Neuron (in vitro differentiated cells): Measurements from ENCODE around the gene ATXN7.

Experiments
- H2AFZ ChIP-seq: one replicate; pipeline ENCODE4 v1.6.1; 2013; ENCODE audit warnings: low read depth, mild to moderate bottlenecking, inconsistent platforms, low read length, moderate library complexity
- H3K27me3 ChIP-seq: one replicate; pipeline ENCODE4 v1.6.1; 2013; ENCODE audit warnings: low read length; ENCODE audit not compliant: insufficient read depth
- H3K36me3 ChIP-seq: one replicate; pipeline ENCODE4 v1.6.1; 2013; ENCODE audit warnings: low read length; ENCODE audit not compliant: insufficient read depth
- H3K4me1 ChIP-seq: one replicate; pipeline ENCODE4 v1.6.1; 2013; ENCODE audit warnings: low read length; ENCODE audit not compliant: insufficient read depth
- H3K4me3 ChIP-seq: 2 replicates; pipeline ENCODE4 v1.5.1; 2013; ENCODE audit warnings: mild to moderate bottlenecking, low read length, moderate library complexity
- H3K9me3 ChIP-seq: one replicate; pipeline ENCODE4 v1.6.1; 2013; ENCODE audit warnings: low read length

The ATXN7 gene

DNA sequence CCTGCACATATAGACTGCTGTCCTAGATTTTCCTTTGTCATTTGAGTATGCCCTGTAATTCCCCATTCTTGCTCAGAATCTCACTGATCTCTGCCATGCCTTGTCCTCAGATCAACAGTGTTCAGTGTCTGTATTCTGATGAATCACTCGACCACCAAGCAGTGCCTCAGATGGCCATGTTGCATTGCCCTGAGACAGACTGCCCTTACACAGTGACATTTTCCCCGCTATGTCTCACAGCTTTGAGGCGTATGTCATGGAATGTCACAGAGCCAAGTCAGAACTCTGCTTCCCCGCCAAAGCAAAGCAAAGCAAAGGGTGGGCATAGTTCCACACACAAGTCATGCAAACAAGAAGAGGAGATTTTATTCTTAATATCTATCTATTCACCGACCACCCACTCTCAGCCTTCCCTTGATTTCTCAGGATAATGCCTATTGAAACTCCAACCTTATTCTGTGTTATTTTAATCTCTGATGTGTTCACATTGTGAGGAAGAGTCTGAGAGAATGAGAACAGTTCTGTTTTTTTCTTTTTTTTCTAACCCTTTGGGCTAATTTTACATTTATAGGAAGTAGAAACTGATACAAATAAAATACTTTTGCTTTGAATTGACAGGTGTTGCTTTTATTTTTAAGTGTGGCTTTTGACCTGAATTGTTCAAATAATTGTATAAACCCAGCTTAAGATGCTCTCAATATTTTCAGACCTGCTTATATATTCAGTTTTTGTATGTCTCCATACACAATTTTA is 176.5 kb downstream of the ATXN7 start:
- Histone ChIP-seq H2AFZ (no peak overlapping the region), H3K36me3 (no peaks in the 10 kb centered on the region), H3K9me3 (no peaks in the 10 kb centered on the region), H3K27me3 (no peaks in the 10 kb centered on the region), H3K4me1 (peaks cover 12% of the 10 kb centered on the region), H3K4me3 (no peak overlapping the region)

DNA sequence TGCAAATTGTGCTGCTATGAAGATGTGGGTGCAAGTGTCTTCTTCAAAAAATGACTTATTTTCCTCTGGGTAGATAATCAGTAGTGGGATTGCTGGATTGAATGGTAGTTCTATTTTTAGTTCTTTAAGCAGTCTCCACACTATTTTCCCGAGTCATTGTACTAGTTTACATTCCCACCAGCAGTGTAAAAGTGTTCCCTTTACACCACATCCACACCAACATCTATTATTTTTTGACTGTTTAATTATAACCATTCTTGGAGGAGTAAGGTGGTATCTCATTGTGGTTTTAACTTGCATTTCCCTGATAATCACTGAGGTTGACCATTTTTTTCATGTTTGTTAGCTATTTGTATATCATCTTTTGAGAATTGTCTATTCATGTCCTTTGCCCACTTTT is 179.3 kb downstream of the ATXN7 start:
- Histone ChIP-seq H2AFZ (no peak overlapping the region), H3K9me3 (no peaks in the 10 kb centered on the region), H3K36me3 (no peaks in the 10 kb centered on the region), H3K4me3 (no peak overlapping the region), H3K4me1 (peaks cover 28% of the 10 kb centered on the region), H3K27me3 (no peaks in the 10 kb centered on the region)

DNA sequence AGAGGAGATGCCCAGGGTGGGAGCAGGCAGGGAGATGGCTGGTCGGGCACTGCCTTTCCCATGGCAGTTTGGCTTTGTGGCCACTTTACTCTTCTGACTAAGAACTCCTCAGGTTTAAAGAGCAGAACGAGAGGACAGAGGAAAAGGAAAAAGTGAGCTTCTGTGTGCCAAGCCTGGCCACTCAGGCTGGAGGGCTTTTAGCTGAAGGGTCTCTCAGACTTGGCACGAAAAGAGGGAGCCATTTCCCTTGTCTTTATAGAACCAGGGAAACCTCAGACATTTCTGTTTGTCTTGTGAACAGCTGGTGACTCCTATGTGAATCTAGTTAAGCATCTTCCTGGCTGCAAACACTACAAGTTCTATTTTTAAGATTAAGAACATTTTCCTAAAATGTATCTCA is 182.9 kb downstream of the ATXN7 start:
- peaks cover 34% of the 10 kb centered on the region for H3K4me1 ChIP-seq
- H3K4me3 ChIP-seq, result no peak overlapping the region

DNA sequence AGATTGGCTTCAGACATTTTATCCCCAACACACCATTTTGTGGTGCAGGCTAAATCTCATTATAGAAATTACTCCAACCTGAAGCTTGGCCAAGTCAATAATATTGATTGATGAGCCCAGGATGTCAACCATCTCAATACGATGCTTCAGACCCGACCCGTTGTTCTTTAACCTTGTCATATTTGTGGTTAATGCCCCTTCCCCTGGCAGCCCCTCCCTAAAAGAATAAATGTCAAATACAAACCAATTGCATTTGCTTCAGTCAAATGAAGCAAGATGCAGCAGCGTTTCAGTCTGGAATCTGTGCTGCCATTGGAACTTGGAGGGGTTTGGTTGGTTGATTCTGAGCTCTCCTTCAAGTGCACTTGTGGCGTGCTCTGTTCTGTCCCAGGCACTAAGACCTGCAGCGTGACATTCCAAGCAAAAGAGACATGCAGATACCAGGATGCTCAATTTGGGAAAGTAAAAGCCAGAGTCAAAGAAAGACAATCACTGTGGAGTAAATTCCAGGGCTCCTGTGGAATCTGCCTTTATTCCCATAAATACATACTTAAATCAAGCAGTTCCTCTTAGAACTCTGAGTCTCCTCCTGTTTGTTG is 183.4 kb downstream of the ATXN7 start:
- Histone ChIP-seq H2AFZ (no peak overlapping the region), H3K4me1 (peaks cover 34% of the 10 kb centered on the region), H3K9me3 (no peaks in the 10 kb centered on the region), H3K36me3 (no peaks in the 10 kb centered on the region), H3K27me3 (no peaks in the 10 kb centered on the region), H3K4me3 (peak overlapping the region; percentile 43)

More for the DNA sequence above, 182.9 kb downstream of the ATXN7 start:
- H2AFZ ChIP-seq, result no peak overlapping the region
- no peaks in the 10 kb centered on the region for H3K9me3 ChIP-seq
- H3K36me3 ChIP-seq, result no peaks in the 10 kb centered on the region
- H3K27me3 ChIP-seq, result no peaks in the 10 kb centered on the region

DNA sequence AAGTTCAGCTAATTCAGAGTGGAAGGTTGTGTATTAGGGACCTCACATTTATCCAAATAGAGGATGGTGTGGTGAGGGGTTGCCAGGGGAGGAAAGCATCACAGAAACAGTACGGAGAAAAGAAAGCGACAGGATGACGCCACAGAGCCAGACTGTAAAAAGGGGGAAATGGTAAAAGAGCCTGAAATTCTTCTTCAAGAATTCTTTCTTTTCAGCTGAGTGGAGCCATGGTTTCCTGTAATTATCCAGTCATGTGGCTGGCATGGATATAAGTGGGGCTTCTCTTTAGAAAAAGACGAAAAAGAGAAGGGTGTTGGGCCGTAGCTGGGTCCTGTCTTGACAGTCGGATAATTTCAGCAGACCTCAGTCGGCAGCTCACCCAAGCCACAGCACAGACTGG is 184.1 kb downstream of the ATXN7 start:
- Histone ChIP-seq H3K4me1 (peaks cover 34% of the 10 kb centered on the region), H3K4me3 (peak overlapping the region; percentile 43)

DNA sequence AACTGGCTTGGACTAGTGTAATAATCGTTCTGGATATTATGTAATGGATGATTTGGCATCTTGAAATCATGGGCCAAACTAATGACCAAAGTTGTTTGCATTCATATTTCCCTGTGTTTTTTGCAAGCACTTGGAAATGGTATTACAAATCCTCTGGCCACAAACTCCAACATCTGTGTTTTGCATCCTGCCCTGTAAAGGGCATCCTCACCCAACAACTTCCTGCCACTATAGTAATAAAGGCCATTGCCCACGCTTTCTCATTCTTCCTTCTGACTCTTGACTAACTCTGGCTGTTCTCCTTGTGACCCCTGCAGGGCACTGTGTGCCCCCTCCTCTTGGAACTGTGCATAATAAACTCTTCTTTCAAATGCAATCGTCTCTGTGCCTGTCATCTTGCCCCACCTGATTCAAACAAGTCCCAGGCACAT is 185.0 kb downstream of the ATXN7 start:
- Histone ChIP-seq H3K4me3 (peak overlapping the region; percentile 43), H3K27me3 (no peaks in the 10 kb centered on the region), H3K9me3 (no peaks in the 10 kb centered on the region), H3K36me3 (no peaks in the 10 kb centered on the region), H2AFZ (peak overlapping the region; percentile 55), H3K4me1 (peaks cover 41% of the 10 kb centered on the region)

More for the DNA sequence above, 184.1 kb downstream of the ATXN7 start:
- Histone ChIP-seq H3K36me3 (no peaks in the 10 kb centered on the region), H3K27me3 (no peaks in the 10 kb centered on the region), H2AFZ (peak overlapping the region; percentile 55), H3K9me3 (no peaks in the 10 kb centered on the region)

DNA sequence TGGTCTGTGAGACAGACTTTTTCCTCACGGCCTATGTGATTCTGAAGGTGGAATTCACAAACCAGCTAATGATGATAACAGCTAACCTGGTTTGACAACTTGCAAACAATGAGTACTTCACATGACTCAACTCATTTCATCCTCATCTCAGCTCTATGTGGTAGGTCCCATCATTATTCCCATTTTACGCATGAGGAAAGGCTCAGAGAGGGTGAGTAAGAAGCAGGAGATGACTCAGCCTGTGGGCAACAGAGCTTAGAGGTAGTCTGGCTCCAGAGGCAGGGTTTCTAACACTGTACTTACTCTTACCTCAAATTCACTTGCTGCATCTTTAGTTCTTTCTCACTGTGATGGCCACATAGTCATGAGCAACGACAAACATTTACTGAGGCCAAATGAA is 185.5 kb downstream of the ATXN7 start:
- Histone ChIP-seq H3K4me3 (no peak overlapping the region), H3K36me3 (no peaks in the 10 kb centered on the region), H3K27me3 (no peaks in the 10 kb centered on the region), H2AFZ (no peak overlapping the region), H3K4me1 (peaks cover 45% of the 10 kb centered on the region), H3K9me3 (no peaks in the 10 kb centered on the region)

DNA sequence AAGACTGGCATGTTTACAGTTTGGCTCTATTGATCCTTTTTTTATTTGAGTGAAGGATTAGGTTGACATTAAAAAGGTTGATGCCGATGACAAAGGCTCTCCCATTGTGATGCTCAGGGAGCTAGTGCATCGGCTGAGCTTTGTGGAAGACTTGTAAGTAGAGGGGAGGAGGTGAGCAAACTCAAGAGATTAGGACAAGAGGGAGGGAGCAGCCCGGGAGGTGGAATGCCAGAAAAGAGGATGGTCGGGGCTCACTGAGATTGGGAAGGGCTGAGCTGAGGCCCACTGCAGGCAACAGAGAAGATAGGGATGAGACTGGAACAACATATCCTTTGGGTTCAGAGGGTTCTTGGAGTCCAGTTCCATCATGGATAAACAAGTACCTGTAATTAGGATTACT is 186.2 kb downstream of the ATXN7 start:
- Histone ChIP-seq H3K9me3 (no peaks in the 10 kb centered on the region), H3K36me3 (no peaks in the 10 kb centered on the region), H2AFZ (no peak overlapping the region), H3K4me3 (no peak overlapping the region), H3K4me1 (peaks cover 46% of the 10 kb centered on the region), H3K27me3 (no peaks in the 10 kb centered on the region)
